CD4-positive, alpha-beta T cell treated with Interleukin-21 for 1 hour (primary cell): ENCODE data around the gene PROM2.

Experiments
- DNase-seq: peaks from one replicate; pipeline ENCODE4 v3.0.0-alpha.2; 2020

PROM2 gene

DNA sequence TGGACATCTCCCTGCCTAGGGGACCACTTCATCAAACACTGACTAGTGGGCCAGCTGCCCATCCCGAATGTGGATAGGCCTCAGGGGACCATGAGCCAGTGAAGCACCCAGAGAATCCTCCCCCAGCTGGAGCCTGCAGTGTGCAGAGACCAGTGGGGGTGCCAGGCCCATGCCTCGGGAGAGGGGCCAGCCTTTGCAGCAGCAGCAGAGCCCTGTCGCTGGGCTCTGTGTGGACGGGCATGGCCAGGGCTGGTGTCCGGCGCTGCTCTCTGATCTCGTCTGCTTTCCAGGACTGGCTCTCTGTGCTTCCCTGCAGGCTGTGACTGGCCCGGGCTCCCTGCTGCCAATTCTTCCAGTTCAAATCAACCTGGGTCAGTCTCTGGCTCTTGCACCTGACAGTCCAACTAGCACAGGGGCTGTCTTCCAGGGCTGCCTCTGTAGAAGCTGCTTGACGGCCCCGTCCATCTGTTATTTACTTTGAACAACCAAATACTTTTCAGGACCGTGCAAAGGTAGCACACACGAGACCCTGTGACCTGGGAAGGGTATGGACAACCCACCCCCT is 34.3 kb downstream of the PROM2 start:
- no peak for DNase-seq

DNA sequence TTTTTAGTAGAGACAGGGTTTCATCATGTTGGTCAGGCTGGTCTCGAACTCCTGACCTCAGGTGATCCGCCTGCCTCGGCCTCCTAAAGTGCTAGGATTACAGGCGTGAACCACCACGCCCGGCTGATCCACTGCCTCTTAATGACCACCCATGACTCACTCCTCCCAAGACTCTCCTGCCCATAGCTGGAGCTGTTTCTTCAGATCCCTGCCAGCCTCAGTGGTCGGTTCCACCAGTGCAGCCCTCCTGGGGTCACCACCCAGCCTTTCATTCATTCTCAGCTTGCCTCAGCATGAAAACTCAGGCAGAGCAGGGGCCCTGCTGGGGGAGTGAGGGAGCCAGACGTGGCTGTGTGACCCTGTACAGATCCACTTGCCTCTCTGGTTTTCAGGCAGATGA is 35.4 kb downstream of the PROM2 start:
- DNase-seq, result no peak

DNA sequence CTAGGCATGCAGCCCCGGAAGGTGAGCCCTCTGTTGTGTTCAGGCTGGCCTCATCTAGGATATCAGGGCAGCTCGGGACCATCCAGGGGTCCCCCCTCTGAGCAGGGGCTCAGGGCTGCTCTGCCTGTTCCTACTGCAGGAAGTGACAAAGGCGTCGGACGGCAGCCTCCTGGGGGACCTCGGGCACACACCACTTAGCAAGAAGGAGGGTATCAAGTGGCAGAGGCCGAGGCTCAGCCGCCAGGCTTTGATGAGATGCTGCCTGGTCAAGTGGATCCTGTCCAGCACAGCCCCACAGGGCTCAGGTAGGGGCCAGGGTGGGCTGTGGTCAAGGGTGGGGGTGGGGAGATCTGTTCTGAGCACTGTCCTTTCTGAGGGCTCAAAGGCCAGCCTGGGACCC is 36.0 kb downstream of the PROM2 start:
- DNase-seq, result no peak

DNA sequence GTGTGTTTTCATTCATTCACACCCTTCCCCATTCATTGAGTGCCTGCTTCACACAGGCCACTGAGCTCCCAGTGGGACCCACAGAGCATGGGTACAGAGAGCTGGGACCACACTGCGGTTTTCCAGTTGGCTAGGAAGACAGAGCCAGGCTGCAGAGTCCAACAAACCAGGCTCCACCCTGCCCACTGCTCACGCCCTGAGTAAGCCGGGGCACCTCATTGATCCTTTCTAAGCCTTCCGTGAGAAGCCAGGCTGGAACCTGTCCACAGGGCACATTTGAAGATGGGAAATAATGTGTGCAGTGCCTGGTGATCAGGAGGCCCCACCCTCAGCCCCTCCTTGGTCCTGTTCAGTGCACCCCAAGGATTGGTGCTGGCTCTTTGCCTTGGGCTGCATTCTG is 36.4 kb downstream of the PROM2 start:
- DNase-seq, result no peak

DNA sequence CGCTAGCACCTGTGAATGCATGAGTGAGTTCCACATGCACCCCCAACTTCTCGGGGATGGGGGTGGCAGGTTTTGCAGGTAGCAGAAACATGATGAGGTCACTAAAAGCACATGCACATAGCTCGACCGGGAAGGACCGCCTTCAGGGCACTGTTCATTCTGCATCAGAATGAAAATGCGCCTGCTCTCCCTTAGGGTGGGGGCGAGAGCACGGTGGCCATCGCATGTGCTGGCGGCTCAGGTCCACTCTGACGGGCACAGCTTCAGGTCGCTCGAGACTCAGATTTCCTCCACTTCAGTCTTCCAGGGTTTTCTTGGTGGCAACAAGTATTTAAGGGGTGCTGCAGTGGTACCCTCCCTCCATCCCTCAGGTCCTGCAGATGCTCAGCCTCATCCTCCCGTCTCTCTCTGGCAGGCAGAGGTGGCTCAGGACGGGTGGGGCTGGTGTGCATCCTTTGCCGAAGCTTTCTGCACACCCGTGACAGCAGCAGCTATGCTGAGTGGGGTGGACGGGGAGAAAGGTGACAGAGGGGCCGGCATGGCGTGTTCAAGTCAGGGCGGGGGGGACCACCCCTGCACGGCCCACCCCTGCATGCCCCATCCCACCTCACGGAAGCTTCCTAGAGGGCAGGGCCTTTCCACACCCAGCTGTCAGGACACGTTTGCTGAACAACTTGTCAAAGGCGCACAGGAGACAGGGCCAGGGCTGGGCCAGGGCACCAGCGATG is 37.7 kb downstream of the PROM2 start:
- no peak for DNase-seq

DNA sequence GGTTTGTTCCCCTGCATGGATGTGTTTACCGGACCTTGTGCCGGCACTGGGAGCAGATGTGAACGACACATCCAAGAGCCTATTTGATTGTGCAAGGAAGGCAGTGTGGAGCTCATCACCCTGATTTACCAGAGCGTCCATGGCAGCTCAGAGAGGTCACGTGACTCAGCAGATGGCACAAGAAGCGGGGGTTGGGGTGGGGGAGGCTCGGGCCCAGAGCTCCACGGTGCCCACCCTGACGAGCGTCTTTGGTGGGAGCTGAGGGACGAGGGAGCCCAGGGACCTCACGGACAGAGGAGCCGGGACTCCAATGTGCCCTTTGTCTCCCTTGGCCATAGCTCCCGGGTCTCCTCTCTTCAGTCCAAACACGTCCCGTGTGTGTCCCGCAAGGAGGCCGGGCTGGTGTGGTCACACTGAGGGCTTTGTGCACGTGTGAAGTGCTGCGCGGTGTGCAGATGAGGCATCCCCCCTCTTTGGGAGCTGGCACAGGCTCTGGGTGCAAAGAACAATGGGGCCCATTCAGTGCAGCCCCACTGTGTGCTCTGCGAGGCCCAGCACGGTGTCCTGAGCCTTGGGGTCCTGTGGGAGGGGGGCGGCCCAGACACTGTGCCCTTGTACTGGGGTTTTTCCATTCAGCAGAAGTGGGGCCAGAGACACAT is 38.4 kb downstream of the PROM2 start:
- no peak for DNase-seq

DNA sequence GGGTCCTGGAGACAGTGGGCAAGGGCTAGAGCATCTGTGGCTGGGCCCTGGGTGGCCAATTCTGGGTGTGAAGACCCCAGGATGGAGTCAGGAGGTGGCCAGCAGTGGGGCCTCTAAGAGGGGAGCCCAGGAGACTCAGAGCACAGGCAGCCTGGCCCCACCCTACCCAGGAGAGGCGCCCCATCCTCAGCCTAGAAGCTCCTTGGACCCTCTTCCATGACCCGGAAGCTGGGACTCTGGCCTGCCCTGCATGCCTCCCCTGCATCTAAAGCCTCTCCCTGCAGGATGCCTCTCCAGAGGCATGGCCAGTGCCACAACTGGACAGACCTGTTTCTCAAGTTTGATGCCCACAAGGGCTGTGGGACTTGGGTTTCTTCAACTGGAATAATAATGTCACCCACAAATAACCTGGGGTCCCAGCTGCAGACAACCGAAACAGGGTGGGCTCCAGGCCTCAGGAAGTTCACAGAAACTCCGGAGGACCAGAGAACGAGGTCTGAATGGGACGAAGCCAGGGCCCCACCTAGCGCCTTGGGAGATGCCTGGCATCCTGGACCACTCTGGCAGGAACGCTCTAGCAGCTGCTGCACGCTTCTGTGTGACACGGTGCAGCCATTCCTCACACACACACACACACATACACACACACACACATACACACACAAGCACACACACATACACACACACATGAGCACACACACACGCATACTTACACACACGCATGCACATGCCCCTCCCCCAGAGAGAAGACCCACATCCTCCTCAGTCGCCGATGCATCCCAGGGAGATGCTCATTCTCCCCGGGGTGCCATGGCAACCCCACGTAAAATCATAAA is 39.3 kb downstream of the PROM2 start:
- DNase-seq, result no peak

DNA sequence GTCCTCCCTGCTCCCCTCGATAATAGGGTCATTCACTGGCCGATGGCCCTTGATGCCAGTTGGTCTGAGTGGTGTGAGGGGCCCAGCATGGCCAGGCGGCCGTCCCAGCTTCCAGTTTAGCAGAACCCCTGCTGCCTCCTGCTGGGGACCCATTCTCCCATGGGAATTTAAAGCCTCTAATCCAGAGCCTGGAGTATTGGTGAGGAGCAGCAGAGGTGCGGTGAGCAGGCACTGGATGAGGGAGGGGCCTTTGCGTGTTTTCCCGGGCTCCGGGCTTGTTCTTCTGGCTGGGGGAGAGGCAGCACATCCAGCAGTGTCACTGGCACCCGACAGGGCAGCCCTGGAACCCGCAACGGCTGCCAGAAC is 40.3 kb downstream of the PROM2 start:
- no peak for DNase-seq

DNA sequence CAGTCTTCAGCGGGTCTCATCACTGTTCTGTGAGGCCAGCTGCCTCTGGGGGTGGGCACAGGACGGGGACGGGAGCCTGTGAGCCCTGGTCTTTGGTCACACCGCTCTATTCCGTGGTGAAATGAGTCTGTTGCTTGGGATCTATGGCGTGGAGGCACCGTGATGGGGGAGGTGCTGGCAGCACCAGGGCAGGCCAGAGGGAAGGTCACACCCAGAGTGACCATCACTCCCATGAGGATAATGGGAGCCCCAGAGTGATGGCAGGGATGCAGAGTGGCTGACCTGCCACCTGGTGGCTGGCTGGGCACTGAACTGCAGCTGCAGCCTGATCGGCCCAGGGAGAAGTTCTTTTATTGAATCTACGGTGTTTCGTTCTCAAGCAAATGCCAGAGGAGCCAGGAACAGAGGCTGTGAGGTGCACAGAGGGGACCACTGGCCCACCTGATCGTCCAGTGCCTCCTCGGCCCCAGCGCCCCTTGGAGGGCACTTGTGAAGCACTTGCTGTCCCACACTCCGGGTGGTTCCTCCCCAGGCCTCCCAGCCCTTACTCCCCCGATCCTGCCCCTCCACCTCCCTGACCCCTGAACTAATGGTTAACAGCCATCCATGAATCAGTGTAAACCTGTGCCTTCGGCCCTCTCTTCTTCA is 40.8 kb downstream of the PROM2 start:
- no peak for DNase-seq

DNA sequence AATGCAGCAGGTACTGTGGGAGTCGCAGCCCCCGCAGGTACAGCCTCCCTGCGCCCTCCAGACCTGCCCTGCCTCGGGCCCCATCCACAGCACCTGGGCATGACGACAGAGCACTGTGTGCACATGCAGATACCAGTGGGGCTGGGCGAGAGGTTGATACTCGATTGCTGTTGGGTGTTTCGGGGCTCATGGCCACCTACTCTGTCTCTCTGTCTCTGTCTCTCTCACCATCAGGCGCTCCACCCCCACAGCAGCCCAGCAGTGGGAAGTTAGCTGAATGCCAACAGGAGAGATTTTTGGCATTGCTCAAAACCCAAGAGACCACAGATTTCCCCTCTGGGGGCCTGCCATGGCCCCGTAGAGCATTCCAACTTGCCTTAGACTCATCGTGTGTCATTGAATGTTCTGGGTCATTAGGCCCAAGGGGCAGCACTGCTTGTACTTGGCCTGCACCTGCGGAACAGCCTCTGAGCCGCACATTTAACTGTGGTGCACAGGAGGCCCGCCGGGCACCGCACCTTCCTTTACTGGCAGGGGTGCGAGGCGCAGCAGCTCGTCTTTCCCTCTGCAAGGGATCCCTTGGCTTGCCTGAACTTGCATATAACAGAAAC is 41.7 kb downstream of the PROM2 start:
- DNase-seq, result no peak

DNA sequence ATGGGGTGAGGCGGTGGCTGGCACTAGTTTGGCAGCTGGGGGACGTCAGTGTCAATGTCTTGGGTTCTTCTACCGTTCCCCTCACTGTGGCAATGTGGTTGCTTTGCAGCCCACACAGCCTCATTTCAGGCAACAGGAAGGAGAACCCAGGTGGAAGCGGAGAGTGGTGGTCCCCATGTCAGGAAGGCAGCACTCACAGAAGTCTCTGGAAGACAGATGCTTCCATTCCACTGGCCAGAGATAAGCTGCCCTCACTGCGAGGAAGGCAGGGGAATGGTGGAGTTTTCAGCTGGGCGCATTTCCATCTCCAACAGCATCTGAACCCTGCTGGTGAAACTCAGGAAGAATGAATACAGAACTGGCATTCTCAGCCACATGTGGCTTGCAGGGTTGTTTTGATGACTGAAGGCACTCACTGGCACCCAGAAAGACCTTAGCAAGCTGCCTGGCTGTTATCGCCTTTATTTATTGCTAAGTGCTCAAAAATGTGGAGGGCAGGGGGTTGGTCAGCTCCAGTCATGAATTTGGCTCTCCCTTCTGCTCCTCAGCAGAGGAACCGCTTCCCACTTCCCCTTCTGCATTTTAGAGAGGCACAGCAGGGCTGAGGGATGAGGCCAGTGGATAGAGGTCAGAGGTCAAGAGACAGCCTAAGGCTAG is 42.3 kb downstream of the PROM2 start:
- no peak for DNase-seq

DNA sequence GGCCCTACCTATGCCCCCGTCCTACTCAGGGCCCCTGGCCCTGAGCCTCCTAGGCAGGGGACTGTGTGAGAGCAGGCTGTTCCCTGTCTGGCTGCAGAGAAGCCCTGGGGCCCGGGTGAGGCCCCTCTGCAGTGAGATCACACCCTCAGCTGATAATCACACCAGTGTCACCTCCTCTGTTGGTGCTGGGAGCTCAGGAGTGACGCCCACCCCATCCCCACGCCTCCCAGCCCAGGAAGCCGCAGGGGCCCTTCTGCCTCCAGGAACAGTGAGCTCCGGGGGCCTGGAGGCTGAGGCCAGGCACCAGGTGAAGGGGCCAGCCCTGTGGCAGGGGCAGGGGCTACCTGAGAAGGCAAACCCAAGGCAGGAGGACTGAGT is 42.9 kb downstream of the PROM2 start:
- no peak for DNase-seq

DNA sequence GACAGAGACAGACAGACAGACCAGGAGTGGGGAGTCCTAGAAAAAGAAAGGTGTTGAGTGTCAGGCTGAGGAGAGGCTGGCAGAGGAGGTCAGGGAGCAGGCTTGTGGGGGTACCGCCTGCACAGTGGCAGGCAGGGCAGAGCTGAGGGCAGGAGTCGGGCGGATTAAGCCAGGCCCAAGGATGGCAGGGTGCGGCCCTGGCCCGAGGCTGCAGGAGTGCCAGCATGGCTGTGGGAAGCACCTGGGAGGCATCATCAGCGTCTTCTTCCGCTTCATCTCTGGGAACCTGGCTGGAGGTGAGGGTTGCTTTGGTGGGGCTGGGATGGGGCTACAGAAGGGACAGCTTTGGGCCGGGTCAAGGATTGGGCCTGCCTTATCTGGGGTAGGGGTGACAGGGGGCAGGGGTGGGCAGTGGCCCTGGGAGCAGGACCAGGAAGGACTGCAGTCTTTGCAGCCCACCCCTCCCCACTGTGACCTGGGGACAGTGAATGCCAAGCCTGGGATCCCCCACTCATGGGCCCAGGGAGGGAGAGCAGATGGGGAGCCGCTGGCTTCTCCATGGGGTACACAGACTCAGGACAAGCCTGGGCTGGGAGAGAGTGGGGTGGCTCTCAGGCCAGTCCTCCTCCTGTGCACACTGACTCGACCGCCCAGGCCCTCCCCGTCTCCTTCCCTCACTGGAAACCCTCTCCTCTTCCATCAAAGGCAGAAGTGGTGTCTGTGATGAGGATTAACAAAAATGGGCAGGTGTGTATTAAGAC is 43.6 kb downstream of the PROM2 start:
- DNase-seq, result no peak

DNA sequence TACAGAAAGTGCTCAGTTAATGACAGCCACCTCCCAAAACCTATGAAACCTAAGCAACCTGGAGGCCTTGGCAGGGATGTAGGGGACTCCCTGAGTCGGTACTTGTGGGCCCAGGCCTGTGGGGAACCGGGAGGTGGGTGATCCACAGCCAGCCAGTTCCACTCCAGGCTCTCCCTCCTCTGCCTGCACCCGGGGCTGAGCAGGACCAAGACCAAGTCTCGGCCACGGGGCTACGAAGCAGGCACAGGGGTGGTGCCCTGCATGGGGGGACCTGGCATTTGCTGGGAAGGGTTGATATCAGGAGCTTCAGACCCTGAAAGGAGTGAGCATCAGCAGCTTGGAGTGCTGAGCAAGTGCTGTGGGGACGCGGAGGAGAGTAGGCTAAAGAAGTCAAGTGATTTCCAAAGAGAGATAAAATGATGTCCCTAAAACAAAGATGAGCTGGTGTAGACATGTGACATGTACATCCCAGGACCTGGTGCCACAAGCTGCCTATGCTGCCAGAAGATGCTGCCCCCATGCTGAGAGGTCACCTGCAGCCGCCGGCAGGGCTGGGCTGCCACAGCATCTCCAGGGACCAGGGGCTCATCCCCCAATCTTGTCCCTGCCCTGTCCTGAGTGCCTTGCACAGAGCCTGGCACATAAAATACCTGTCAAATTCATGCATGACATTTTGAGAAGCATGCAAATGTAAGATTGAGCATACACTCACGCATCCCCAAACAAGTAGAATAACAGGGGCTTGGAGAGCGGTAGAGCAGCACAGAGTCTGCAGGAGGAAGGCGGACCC is 44.4 kb downstream of the PROM2 start:
- no peak for DNase-seq

DNA sequence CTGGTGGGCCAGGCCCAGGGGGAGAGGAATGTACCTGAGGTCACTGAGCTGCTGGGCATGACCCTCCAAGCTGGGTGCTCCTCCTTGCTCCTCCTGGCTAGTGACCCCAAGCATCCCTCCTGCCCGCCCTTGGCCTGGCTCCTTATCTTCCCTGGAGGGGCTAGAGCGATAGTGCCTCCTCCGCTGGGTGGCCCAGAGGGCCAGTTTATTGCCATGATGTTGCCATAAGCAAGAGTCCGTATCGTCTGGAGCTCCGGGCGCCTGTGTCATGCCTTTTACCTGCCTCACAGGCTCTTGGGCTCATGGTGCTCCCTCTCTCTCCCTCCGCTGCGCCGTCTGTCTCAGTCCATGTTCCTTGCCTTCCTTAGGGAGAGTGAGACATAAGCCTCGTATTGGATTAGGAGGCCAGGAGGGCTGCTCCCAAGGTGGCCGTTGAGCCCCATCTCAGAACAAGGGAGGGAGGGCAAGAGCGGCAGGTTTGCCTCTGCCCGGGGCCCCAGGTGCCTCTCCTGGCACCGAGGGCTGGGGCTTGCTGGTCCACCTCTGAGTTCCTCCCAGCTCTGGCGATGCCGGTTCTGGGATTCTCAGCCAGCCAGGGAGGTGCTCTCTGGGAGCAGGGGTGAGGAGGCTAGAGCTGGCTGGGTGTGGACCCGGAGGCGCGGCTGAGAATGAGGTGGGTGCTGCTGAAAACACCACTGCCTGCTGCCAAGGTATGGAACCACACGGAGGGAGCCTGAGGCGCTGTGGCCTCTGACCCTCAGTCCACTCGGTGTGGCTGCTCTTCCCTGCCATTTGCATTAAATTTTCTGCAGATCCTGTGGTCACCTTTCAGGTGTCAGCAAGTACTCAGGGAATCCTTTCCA is 45.5 kb downstream of the PROM2 start:
- no peak for DNase-seq

DNA sequence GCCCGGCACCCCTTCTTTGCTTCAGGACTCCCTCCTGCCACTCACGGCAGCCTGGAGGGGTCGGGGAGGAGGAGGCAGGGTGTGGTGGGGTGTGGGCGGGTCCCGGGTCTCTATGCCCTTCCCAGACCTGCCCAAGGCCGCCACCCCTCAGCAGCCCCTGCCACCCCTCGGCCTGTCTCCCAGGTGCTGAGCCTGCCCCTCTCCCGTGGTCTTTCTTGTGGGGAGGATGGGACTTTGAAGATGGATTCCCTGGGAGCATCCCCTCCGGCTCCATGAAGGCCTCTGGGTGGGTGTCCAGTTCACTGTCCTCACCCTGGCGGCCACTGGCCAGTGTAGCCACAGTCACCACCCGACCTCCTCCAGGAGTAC is 46.1 kb downstream of the PROM2 start:
- no peak for DNase-seq

DNA sequence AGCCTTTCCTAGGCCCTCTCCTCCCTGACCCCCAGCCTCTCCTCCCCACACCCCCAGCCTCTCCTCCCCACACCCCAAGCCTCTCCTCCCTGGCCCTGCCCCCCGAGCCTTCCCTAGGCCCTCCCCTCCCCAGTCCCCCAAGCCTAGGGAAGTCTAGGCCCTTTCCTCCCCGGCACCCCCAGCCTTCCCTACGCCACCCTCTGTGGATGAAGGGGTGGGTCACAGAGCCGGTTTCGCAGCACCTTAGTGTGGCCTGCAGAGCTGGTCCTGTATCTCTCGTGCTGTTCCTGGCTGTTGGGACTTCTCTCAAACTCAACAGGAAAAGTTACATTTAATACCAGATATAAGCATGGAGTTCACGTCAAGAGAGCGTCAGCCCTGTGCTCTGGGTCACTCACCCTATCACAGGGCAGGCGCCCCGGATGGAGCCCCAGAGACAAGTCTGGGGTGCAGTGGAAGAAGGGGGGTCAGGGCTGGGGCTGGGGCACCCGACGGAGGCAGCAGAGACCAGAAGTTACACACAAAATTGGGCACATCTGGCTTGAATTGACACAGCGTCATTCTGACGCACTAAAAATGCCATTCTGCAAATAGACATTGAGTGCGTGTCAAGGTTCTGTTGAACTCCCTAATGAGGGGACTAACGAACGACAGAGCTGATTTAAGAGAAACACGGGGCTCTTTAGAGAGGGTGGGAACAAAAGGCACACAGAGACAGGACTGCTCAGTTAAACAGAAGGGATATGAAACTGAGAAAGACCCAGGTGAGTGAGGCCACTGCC is 46.9 kb downstream of the PROM2 start:
- DNase-seq, result no peak

DNA sequence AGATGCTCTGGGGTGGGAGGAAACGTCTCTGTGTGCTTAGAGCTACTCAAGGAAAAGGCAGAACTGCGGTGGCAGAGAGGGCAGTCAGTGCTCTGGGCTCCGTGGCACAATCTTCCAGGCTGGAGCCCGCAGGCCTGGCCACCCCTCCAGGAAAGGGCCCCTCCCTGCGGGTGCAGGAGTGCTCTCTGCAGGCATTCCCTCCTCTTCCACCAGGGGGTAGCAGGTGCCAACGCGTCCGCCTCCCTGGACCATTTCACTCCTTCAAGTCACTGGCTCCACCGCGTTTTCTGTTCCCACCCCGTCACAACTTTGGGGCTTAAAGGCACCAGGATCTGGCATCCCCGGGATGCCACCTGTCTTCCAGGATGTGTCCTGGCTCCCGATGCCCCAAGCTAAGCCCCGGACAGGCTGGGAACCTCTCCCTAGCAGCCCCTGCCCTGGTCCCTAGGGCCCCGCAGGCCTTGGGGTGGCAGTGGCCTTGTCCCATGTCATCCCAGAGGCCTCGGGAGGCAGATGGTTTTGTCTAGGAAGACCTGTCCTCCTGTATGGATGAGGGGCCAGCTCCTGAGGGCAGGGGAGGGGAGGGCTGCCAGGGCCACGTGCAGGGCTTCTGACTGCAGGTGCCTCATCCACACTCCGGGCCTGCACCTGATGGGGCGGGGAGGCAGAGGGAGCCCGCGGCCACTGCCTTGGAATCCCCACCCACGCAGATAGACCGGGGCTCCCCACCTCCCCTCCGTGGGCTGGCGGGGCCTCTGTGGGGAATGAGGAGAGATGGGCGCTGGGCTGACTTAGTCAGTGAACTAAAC is 49.3 kb downstream of the PROM2 start:
- no peak for DNase-seq
